Neural crest cell (in vitro differentiated cells): ENCODE results near the gene LTB. TPM values are rescaled to one million over a fixed set of nuclear protein-coding genes. Genes with fewer than 3 reads are reported as not detected.

ENCODE experiments used
- DNase-seq: peaks from one replicate; pipeline ENCODE4 v3.0.0; 2021; ENCODE audit warnings: low read depth, mixed read lengths, low spot score
- H3K27ac Mint-ChIP-seq: one replicate; pipeline ENCODE4 v1.8.0; 2021; ENCODE audit warnings: mild to moderate bottlenecking, mixed read lengths; ENCODE audit not compliant: unreplicated experiment
- H3K27me3 Mint-ChIP-seq: 2 replicates; pipeline ENCODE4 v1.8.0; 2021; ENCODE audit warnings: low read depth, mild to moderate bottlenecking, mixed read lengths
- H3K36me3 Mint-ChIP-seq: 2 replicates; pipeline ENCODE4 v1.8.0; 2021; ENCODE audit warnings: low read depth, mild to moderate bottlenecking, mixed read lengths
- H3K4me1 Mint-ChIP-seq: 2 replicates; pipeline ENCODE4 v1.8.0; 2021; ENCODE audit warnings: mixed read lengths
- H3K4me3 Mint-ChIP-seq: one replicate; pipeline ENCODE4 v1.8.0; 2021; ENCODE audit warnings: mild to moderate bottlenecking, mixed read lengths
- H3K9me3 Mint-ChIP-seq: 2 replicates; pipeline ENCODE4 v1.8.0; 2021; ENCODE audit warnings: mixed read lengths
- CTCF ChIP-seq: fragments of 200-600 bp; sonication (generic); conservative IDR thresholded peaks from 2 replicates; pipeline ENCODE4 v1.5.0; 2021; ENCODE audit warnings: antibody characterized with exemption, mild to moderate bottlenecking
- total RNA-seq: library from RNA; stranded (reverse); gene quantifications from 2 replicates; pipeline ENCODE4 v1.2.1, GENCODE V29; 2021

Gene LTB
- total RNA-seq, 1 donor from 2014 or later = not detected

- peaks cover 18% of the 10 kb centered on the region for H3K27me3 Mint-ChIP-seq
- peaks cover 16% of the 10 kb centered on the region for H3K4me1 Mint-ChIP-seq
- TF ChIP-seq CTCF = no peak
- no peaks in the 10 kb centered on the region for H3K36me3 Mint-ChIP-seq
- no peak overlapping the region for H3K4me3 Mint-ChIP-seq
- H3K9me3 Mint-ChIP-seq = no peaks in the 10 kb centered on the region
- no peak overlapping the region for H3K27ac Mint-ChIP-seq
- DNase-seq = no peak
These were observed 4.7 kb downstream of the LTB start for GRCh38 chr6:31577579-31577966.

GRCh38 chr6:31576897-31577578 lies 5.2 kb downstream of the LTB start:
- Mint-ChIP-seq H3K4me3 (no peak overlapping the region), H3K9me3 (no peaks in the 10 kb centered on the region), H3K4me1 (peaks cover 16% of the 10 kb centered on the region), H3K27ac (peak overlapping the region; percentile 35), H3K27me3 (peaks cover 18% of the 10 kb centered on the region), H3K36me3 (no peaks in the 10 kb centered on the region)
- DNase-seq = no peak
- no peak for TF ChIP-seq CTCF

- H3K36me3 Mint-ChIP-seq = no peaks in the 10 kb centered on the region
- DNase-seq = no peak
- H3K27ac Mint-ChIP-seq = no peak overlapping the region
- peaks cover 8% of the 10 kb centered on the region for H3K27me3 Mint-ChIP-seq
- H3K4me1 Mint-ChIP-seq = peaks cover 7% of the 10 kb centered on the region
- H3K4me3 Mint-ChIP-seq = no peak overlapping the region
- no peaks in the 10 kb centered on the region for H3K9me3 Mint-ChIP-seq
- TF ChIP-seq CTCF = no peak
These were observed 6.1 kb downstream of the LTB start for GRCh38 chr6:31575952-31576685.

- DNase-seq = no peak
- TF ChIP-seq CTCF = no peak
- no peaks in the 10 kb centered on the region for H3K36me3 Mint-ChIP-seq
- H3K9me3 Mint-ChIP-seq = no peaks in the 10 kb centered on the region
- peaks cover 2% of the 10 kb centered on the region for H3K4me1 Mint-ChIP-seq
- no peak within 1 kb of the TSS for H3K4me3 Mint-ChIP-seq
- H3K27me3 Mint-ChIP-seq = peaks cover 3% of the 10 kb centered on the region
- H3K27ac Mint-ChIP-seq = no peak within 1 kb of the TSS
These were observed 6.8 kb downstream of the LTB start, which contains the start of gene TNF for GRCh38 chr6:31575335-31575901. TSS of gene TNF (plus strand) at chr6:31575565. CDS start at chr6:31575742, 177 bp downstream.

- no peak for TF ChIP-seq CTCF
- DNase-seq = no peak
- H3K9me3 Mint-ChIP-seq = no peaks in the 10 kb centered on the region
- H3K27ac Mint-ChIP-seq = no peak overlapping the region
- H3K27me3 Mint-ChIP-seq = peaks cover 3% of the 10 kb centered on the region
- no peaks in the 10 kb centered on the region for H3K36me3 Mint-ChIP-seq
- H3K4me1 Mint-ChIP-seq = no peaks in the 10 kb centered on the region
- H3K4me3 Mint-ChIP-seq = no peak overlapping the region
These were observed 7.8 kb downstream of the LTB start for GRCh38 chr6:31574106-31575061.
